ENCODE results near the gene GPR132.

DNA sequence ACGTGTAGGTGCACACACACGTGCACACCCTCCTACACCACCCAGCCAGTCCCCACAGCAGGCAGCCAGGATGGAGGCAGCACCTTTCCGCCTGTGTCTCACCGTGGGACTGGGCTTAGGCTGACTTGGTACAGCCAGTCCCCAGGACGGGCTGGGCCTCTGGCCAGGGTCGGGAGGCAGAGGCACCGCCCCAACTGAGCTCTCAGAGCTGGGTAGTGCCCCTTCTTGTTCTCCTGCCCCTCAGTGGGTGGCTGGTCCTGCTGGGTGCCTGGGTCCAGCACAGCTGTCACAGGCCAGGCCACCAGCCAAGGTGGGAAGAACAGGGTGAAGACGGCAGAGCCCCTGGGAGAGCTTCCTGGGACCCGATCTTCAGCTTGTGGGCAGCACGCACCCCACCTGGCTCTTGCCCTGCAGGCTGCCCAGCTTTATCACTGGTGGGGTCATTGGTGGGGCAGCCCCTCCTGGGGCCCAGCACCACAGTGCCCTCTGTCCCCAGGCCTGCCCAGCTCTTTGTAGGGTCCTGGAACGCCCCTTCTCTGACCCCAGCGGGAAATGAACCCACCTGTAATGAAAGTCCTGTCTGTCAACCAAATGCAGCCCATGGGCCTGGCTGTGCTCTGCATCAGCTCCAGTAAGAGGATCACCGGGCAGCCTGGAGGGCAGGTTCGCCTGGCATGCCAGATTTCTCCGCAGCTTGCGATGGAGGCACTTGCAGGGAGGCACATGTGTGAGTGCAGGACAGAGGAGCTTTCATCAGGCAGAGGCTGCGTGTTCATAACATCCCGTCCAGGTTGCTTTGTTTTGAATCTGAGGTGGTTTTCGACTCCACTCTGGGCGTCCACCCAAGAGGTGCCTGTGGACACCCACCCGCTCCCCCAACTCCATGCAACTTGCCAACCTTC, 59.0 kb downstream of the GPR132 start:
- TF ChIP-seq POLR2AphosphoS5 (IDR thresholded peaks at IDR 0.05; ENCODE audit: low read depth, low read length) (no peak), CEBPB (IDR thresholded peaks at IDR 0.05; ENCODE audit: low read depth) (no peak), YY1 (IDR thresholded peaks at IDR 0.05; ENCODE audit: extremely low read depth, insufficient replicate concordance, low read depth, low read length) (no peak), FOSL1 (IDR thresholded peaks at IDR 0.05; ENCODE audit: low read depth) (no peak), POLR2A (IDR thresholded peaks at IDR 0.05; ENCODE audit: borderline replicate concordance, extremely low read depth, insufficient read depth, insufficient read length) (no peak), ELF1 (IDR thresholded peaks at IDR 0.05; ENCODE audit: borderline replicate concordance, low read depth) (no peak), EZH2 (IDR thresholded peaks at IDR 0.05) (no peak), EZH2phosphoT487 (IDR thresholded peaks at IDR 0.05; ENCODE audit: borderline replicate concordance) (no peak), SIN3A (IDR thresholded peaks at IDR 0.05; ENCODE audit: low read depth) (no peak), ZNF274 (IDR thresholded peaks at IDR 0.05; ENCODE audit: low read depth, low read length) (no peak), RAD21 (IDR thresholded peaks at IDR 0.05; ENCODE audit: low read depth) (no peak)
- TF ChIP-seq, protein P1, sequence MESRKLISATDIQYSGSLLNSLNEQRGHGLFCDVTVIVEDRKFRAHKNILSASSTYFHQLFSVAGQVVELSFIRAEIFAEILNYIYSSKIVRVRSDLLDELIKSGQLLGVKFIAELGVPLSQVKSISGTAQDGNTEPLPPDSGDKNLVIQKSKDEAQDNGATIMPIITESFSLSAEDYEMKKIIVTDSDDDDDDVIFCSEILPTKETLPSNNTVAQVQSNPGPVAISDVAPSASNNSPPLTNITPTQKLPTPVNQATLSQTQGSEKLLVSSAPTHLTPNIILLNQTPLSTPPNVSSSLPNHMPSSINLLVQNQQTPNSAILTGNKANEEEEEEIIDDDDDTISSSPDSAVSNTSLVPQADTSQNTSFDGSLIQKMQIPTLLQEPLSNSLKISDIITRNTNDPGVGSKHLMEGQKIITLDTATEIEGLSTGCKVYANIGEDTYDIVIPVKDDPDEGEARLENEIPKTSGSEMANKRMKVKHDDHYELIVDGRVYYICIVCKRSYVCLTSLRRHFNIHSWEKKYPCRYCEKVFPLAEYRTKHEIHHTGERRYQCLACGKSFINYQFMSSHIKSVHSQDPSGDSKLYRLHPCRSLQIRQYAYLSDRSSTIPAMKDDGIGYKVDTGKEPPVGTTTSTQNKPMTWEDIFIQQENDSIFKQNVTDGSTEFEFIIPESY (IDR thresholded peaks at IDR 0.05; ENCODE audit: extremely low read depth, insufficient replicate concordance, low read length): no peak
- TF ChIP-seq, protein P2, sequence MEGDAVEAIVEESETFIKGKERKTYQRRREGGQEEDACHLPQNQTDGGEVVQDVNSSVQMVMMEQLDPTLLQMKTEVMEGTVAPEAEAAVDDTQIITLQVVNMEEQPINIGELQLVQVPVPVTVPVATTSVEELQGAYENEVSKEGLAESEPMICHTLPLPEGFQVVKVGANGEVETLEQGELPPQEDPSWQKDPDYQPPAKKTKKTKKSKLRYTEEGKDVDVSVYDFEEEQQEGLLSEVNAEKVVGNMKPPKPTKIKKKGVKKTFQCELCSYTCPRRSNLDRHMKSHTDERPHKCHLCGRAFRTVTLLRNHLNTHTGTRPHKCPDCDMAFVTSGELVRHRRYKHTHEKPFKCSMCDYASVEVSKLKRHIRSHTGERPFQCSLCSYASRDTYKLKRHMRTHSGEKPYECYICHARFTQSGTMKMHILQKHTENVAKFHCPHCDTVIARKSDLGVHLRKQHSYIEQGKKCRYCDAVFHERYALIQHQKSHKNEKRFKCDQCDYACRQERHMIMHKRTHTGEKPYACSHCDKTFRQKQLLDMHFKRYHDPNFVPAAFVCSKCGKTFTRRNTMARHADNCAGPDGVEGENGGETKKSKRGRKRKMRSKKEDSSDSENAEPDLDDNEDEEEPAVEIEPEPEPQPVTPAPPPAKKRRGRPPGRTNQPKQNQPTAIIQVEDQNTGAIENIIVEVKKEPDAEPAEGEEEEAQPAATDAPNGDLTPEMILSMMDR (IDR thresholded peaks at IDR 0.05 in 2 of 3, conservative IDR thresholded peaks at IDR 0.05 in 1 of 3; ENCODE audit: borderline replicate concordance in 1 of 3, insufficient read depth in 1 of 3, low read depth in 2 of 3, low read length in 2 of 3): no peak
- TF ChIP-seq, protein P3, sequence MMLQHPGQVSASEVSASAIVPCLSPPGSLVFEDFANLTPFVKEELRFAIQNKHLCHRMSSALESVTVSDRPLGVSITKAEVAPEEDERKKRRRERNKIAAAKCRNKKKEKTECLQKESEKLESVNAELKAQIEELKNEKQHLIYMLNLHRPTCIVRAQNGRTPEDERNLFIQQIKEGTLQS (IDR thresholded peaks at IDR 0.05): no peak
